H9 (cell line): ENCODE results near the gene BRDT. TPM values are rescaled to one million over a fixed set of nuclear protein-coding genes. Genes with fewer than 3 reads are reported as not detected.

ENCODE experiments used
- DNase-seq: peaks from one replicate; pipeline ENCODE4 v3.0.0-alpha.2; 2017
- H2AFZ ChIP-seq: one replicate; pipeline ENCODE4 v1.6.1; 2013; ENCODE audit warnings: mild to moderate bottlenecking, low read length, control low read depth, moderate library complexity
- H2AK5ac ChIP-seq: 2 replicates; pipeline ENCODE4 v1.6.1; 2013; ENCODE audit warnings: low read length, control low read depth, mixed read lengths; ENCODE audit not compliant: insufficient read length
- H2BK120ac ChIP-seq: one replicate; pipeline ENCODE4 v1.6.1; 2013; ENCODE audit warnings: low read depth, mild to moderate bottlenecking, low read length, control low read depth, inconsistent platforms; ENCODE audit not compliant: poor library complexity, severe bottlenecking
- H2BK12ac ChIP-seq: 2 replicates; pipeline ENCODE4 v1.6.1; 2013; ENCODE audit warnings: low read length, control low read depth, mixed read lengths, low read depth; ENCODE audit not compliant: insufficient read length
- H2BK15ac ChIP-seq: 2 replicates; pipeline ENCODE4 v1.6.1; 2013; ENCODE audit warnings: low read depth, low read length, control low read depth
- H2BK20ac ChIP-seq: one replicate; pipeline ENCODE4 v1.6.1; 2013; ENCODE audit warnings: low read depth, mild to moderate bottlenecking, low read length, control low read depth, inconsistent platforms; ENCODE audit not compliant: poor library complexity, severe bottlenecking
- H2BK5ac ChIP-seq: 2 replicates; pipeline ENCODE4 v1.6.1; 2013; ENCODE audit warnings: low read length, control low read depth, mixed read lengths; ENCODE audit not compliant: insufficient read length
- H3K14ac ChIP-seq: 2 replicates; pipeline ENCODE4 v1.6.1; 2013; ENCODE audit warnings: low read length, control low read depth; ENCODE audit not compliant: insufficient read depth
- H3K18ac ChIP-seq: 2 replicates; pipeline ENCODE4 v1.6.1; 2013; ENCODE audit warnings: low read depth, mild to moderate bottlenecking, mixed read lengths, low read length, control low read depth; ENCODE audit not compliant: insufficient read length
- H3K23ac ChIP-seq: 2 replicates; pipeline ENCODE4 v1.6.1; 2013; ENCODE audit warnings: low read length, control low read depth, mixed read lengths, low read depth; ENCODE audit not compliant: insufficient read length
- H3K23me2 ChIP-seq: 2 replicates; pipeline ENCODE4 v1.6.1; 2013; ENCODE audit warnings: low read depth, mild to moderate bottlenecking, mixed read lengths, low read length, control low read depth; ENCODE audit not compliant: insufficient read length, poor library complexity, severe bottlenecking
- H3K27ac ChIP-seq: 2 replicates; pipeline ENCODE4 v1.5.1; 2013; ENCODE audit warnings: low read length, control low read depth, mixed read lengths, low read depth; ENCODE audit not compliant: insufficient read length
- H3K27me3 ChIP-seq: 2 replicates; pipeline ENCODE4 v1.6.1; 2013; ENCODE audit warnings: low read length, control low read depth, inconsistent platforms; ENCODE audit not compliant: insufficient read depth
- H3K4ac ChIP-seq: 2 replicates; pipeline ENCODE4 v1.6.1; 2013; ENCODE audit warnings: low read depth, mild to moderate bottlenecking, control low read depth, inconsistent platforms, low read length, moderate library complexity
- H3K4me1 ChIP-seq: 2 replicates; pipeline ENCODE4 v1.6.1; 2013; ENCODE audit warnings: low read length, control low read depth, inconsistent platforms; ENCODE audit not compliant: insufficient read depth
- H3K4me2 ChIP-seq: 2 replicates; pipeline ENCODE4 v1.6.1; 2013; ENCODE audit warnings: low read length, control low read depth, mixed read lengths; ENCODE audit not compliant: insufficient read length, insufficient read depth
- H3K56ac ChIP-seq: 2 replicates; pipeline ENCODE4 v1.6.1; 2013; ENCODE audit warnings: low read depth, mild to moderate bottlenecking, mixed read lengths, low read length, control low read depth; ENCODE audit not compliant: insufficient read length
- H3K79me1 ChIP-seq: 2 replicates; pipeline ENCODE4 v1.6.1; 2013; ENCODE audit warnings: low read depth, mild to moderate bottlenecking, moderate library complexity, low read length, control low read depth, inconsistent platforms; ENCODE audit not compliant: insufficient read depth, poor library complexity, severe bottlenecking
- H3K79me2 ChIP-seq: 2 replicates; pipeline ENCODE4 v1.6.1; 2013; ENCODE audit warnings: low read length, control low read depth, inconsistent platforms; ENCODE audit not compliant: insufficient read depth
- H3K9ac ChIP-seq: 2 replicates; pipeline ENCODE4 v1.6.1; 2013; ENCODE audit warnings: low read length, control low read depth, mixed read lengths; ENCODE audit not compliant: insufficient read length; ENCODE audit errors: extremely low read depth
- H3K9me3 ChIP-seq: one replicate; pipeline ENCODE4 v1.6.1; 2013; ENCODE audit warnings: low read depth, low read length, inconsistent platforms; ENCODE audit not compliant: control insufficient read depth
- H3T11ph ChIP-seq: one replicate; pipeline ENCODE4 v1.6.1; 2013; ENCODE audit warnings: mild to moderate bottlenecking, low read length, control low read depth, inconsistent platforms
- H4K20me1 ChIP-seq: one replicate; pipeline ENCODE4 v1.6.1; 2013; ENCODE audit not compliant: control insufficient read depth, insufficient read length, insufficient read depth
- H4K5ac ChIP-seq: 2 replicates; pipeline ENCODE4 v1.6.1; 2013; ENCODE audit warnings: low read depth, mild to moderate bottlenecking, mixed read lengths, low read length, control low read depth; ENCODE audit not compliant: insufficient read length
- H4K8ac ChIP-seq: replicated peaks from 2 replicates; pipeline ENCODE4 v1.6.1; 2013; ENCODE audit warnings: low read length, control low read depth, mixed read lengths, low read depth; ENCODE audit not compliant: insufficient read length
- H4K91ac ChIP-seq: 2 replicates; pipeline ENCODE4 v1.6.1; 2013; ENCODE audit warnings: low read depth, mild to moderate bottlenecking, moderate library complexity, mixed read lengths, low read length, control low read depth; ENCODE audit not compliant: insufficient read length
- H3K27ac Mint-ChIP-seq, 3 experiments: 2 replicates in 2 of 3; 3 replicates in 1 of 3; pipeline ENCODE4 v1.8.0; 2020 to 2021; ENCODE audit warnings: mixed read lengths in 3 of 3, mild to moderate bottlenecking in 1 of 3, moderate library complexity in 1 of 3
- H3K27me3 Mint-ChIP-seq: 2 replicates; pipeline ENCODE4 v1.8.0; 2021; ENCODE audit warnings: low read depth, mild to moderate bottlenecking, moderate library complexity, mixed read lengths
- H3K36me3 Mint-ChIP-seq, 3 experiments: 2 replicates in 2 of 3; 3 replicates in 1 of 3; pipeline ENCODE4 v1.8.0; 2020 to 2021; ENCODE audit warnings: low read depth in 3 of 3, mixed read lengths in 3 of 3; ENCODE audit not compliant: insufficient read depth in 1 of 3
- H3K4me1 Mint-ChIP-seq, 2 experiments: 2 replicates each; pipeline ENCODE4 v1.8.0; 2020; ENCODE audit warnings: mixed read lengths in 2 of 2
- H3K4me3 Mint-ChIP-seq, 2 experiments: 2 replicates in 1 of 2; 3 replicates in 1 of 2; pipeline ENCODE4 v1.8.0; 2020 to 2021; ENCODE audit warnings: mild to moderate bottlenecking in 2 of 2, mixed read lengths in 2 of 2, moderate library complexity in 1 of 2
- H3K9me3 Mint-ChIP-seq, 2 experiments: 2 replicates in 1 of 2; 3 replicates in 1 of 2; pipeline ENCODE4 v1.8.0; 2020; ENCODE audit warnings: mild to moderate bottlenecking in 2 of 2, mixed read lengths in 2 of 2, moderate library complexity in 1 of 2
- CTCF ChIP-seq: fragments of 200-600 bp; sonication (generic); conservative IDR thresholded peaks from 3 replicates; pipeline ENCODE4 v1.8.0; 2021; ENCODE audit warnings: antibody characterized with exemption, mild to moderate bottlenecking
- WGBS: extraction: QIAGEN DNeasy Blood & Tissue Kit; methylation state at CpG from one replicate; pipeline ENCODE4 v1.1.7; 2013; ENCODE audit warnings: missing lambda C conversion rate, low lambda C conversion rate, mixed read lengths; ENCODE audit not compliant: insufficient read length; ENCODE audit errors: extremely low coverage; 5-methylcytosine and 5-hydroxymethylcytosine counted together
- total RNA-seq: library from RNA; stranded (reverse); gene quantifications from 2 replicates; pipeline ENCODE4 v1.2.1, GENCODE V29; 2021

The BRDT gene
- total RNA-seq, 1 experiment from 2014 or later: 0.15 TPM

- Histone ChIP-seq H4K8ac (no peak overlapping the region), H2BK120ac (no peak overlapping the region), H3K27ac (no peak overlapping the region), H3K4me1 (no peaks in the 10 kb centered on the region), H3K79me2 (no peaks in the 10 kb centered on the region), H3K27me3 (no peaks in the 10 kb centered on the region), H2BK12ac (no peak overlapping the region), H3K23ac (no peak overlapping the region), H4K91ac (no peak overlapping the region), H2AFZ (no peak overlapping the region), H3K23me2 (no peaks in the 10 kb centered on the region), H2BK15ac (no peak overlapping the region), H3K9me3 (no peaks in the 10 kb centered on the region), H3K14ac (no peak overlapping the region), H3K4me2 (no peak overlapping the region), H2BK5ac (no peak overlapping the region), H3K9ac (no peak overlapping the region), H2AK5ac (no peak overlapping the region), H3K18ac (no peak overlapping the region), H2BK20ac (no peak overlapping the region), H3K56ac (no peak overlapping the region), H4K20me1 (no peaks in the 10 kb centered on the region), H4K5ac (no peak overlapping the region), H3T11ph (no peak overlapping the region), H3K4ac (no peak overlapping the region), H3K79me1 (no peaks in the 10 kb centered on the region)
- Mint-ChIP-seq H3K27ac (peak overlapping the region in 1 of 3 experiments; percentile 12; a peak in 1 of 7 replicates), H3K4me1 (peaks cover 12 to 18% of the 10 kb centered on the region in 2 experiments), H3K9me3 (no peaks in the 10 kb centered on the region), H3K27me3 (no peaks in the 10 kb centered on the region; the same call in 1 of the 2 replicates), H3K36me3 (no peaks in the 10 kb centered on the region), H3K4me3 (no peak overlapping the region)
- WGBS: no CpG with 5 or more reads among the region's 3 CpGs
- TF ChIP-seq CTCF: no peak
- no peak for DNase-seq
Observed at GRCh38 chr1:91913018-91913417, 36.2 kb upstream of the BRDT start.
